Peyer's patch (tissue), 4 donors: ENCODE results near the gene FAM177B.

ENCODE experiments used
- POLR2A ChIP-seq, 2 donors: fragments of 450-650 bp; IDR thresholded peaks; one replicate each; pipeline ENCODE4 v1.5.1; 2017; ENCODE audit warnings: antibody characterized with exemption in 2 of 2, mild to moderate bottlenecking in 2 of 2, moderate library complexity in 2 of 2
- TF ChIP-seq, protein P1 (sequence below), 6 experiments: fragments of 450-650 bp in 4 of 6; fragments of 200-600 bp in 2 of 6; sonication (generic) in 1 of 6; IDR thresholded peaks; one replicate each; pipeline ENCODE4 v1.5.1; 2017 to 2019; ENCODE audit warnings: antibody characterized with exemption in 6 of 6, mild to moderate bottlenecking in 3 of 6, moderate library complexity in 1 of 6

DNA sequence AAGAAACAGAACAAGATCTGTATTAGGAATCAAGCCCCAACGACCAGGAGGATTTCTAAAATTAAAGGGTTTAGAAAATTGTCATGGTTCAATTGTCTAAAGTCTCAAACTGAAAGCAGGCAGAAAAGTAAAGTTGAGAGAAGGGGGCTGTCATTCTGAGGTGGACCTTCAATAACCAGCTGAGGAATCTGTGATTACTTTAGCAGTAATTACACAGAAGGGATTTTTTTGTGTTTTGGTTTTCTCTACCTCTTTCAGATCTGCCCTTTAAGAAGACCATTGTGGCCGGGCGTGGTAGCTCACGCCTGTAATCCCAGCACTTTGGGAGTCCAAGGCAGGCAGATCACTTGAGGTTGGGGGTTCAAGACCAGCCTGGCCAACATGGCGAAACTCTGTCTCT, 42.1 kb upstream of the FAM177B start:
- TF ChIP-seq, protein P1, sequence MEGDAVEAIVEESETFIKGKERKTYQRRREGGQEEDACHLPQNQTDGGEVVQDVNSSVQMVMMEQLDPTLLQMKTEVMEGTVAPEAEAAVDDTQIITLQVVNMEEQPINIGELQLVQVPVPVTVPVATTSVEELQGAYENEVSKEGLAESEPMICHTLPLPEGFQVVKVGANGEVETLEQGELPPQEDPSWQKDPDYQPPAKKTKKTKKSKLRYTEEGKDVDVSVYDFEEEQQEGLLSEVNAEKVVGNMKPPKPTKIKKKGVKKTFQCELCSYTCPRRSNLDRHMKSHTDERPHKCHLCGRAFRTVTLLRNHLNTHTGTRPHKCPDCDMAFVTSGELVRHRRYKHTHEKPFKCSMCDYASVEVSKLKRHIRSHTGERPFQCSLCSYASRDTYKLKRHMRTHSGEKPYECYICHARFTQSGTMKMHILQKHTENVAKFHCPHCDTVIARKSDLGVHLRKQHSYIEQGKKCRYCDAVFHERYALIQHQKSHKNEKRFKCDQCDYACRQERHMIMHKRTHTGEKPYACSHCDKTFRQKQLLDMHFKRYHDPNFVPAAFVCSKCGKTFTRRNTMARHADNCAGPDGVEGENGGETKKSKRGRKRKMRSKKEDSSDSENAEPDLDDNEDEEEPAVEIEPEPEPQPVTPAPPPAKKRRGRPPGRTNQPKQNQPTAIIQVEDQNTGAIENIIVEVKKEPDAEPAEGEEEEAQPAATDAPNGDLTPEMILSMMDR (IDR thresholded peaks at IDR 0.05) = no peak
- TF ChIP-seq POLR2A (IDR thresholded peaks at IDR 0.05) = no peak
